KMS-11 (cell line): ENCODE measurements around the gene TRERF1.

Experiments
- H2AFZ ChIP-seq: fragments of 200-600 bp; sonication (generic); 2 replicates; pipeline ENCODE4 v1.6.1; 2016; ENCODE audit warnings: antibody characterized with exemption, mixed run types, low read depth
- H3K27ac ChIP-seq: fragments of 200-600 bp; sonication (generic); 2 replicates; pipeline ENCODE4 v1.6.1; 2016; ENCODE audit warnings: mild to moderate bottlenecking, mixed run types
- H3K27me3 ChIP-seq: fragments of 200-600 bp; sonication (generic); 2 replicates; pipeline ENCODE4 v1.6.1; 2017; ENCODE audit warnings: mild to moderate bottlenecking, low read depth, mixed run types, moderate library complexity; ENCODE audit not compliant: insufficient read depth
- H3K36me3 ChIP-seq: fragments of 200-600 bp; sonication (generic); 2 replicates; pipeline ENCODE4 v1.6.1; 2017; ENCODE audit warnings: mild to moderate bottlenecking, mixed run types; ENCODE audit not compliant: insufficient read depth
- H3K4me1 ChIP-seq: fragments of 200-600 bp; sonication (generic); 2 replicates; pipeline ENCODE4 v1.6.1; 2016; ENCODE audit warnings: mild to moderate bottlenecking, low read depth, mixed run types; ENCODE audit not compliant: poor library complexity, severe bottlenecking
- H3K4me2 ChIP-seq: fragments of 200-600 bp; sonication (generic); 2 replicates; pipeline ENCODE4 v1.7.0; 2016; ENCODE audit warnings: mild to moderate bottlenecking, mixed run types
- H3K4me3 ChIP-seq: fragments of 200-600 bp; sonication (generic); IDR thresholded peaks from 2 replicates; pipeline ENCODE4 v1.6.1; 2017; ENCODE audit warnings: low read depth, low read length, mixed read lengths; ENCODE audit not compliant: insufficient read depth
- H3K79me2 ChIP-seq: fragments of 200-600 bp; sonication (generic); 2 replicates; pipeline ENCODE4 v1.6.1; 2016; ENCODE audit warnings: low read depth, mixed run types; ENCODE audit not compliant: insufficient read depth
- H3K9ac ChIP-seq: fragments of 200-600 bp; sonication (generic); 2 replicates; pipeline ENCODE4 v1.6.1; 2016; ENCODE audit warnings: mild to moderate bottlenecking, mixed run types
- H4K20me1 ChIP-seq: fragments of 200-600 bp; sonication (generic); 2 replicates; pipeline ENCODE4 v1.6.1; 2016; ENCODE audit warnings: mild to moderate bottlenecking, mixed run types; ENCODE audit not compliant: insufficient read depth
- TF ChIP-seq, protein P1 (sequence below): fragments of 200-600 bp; sonication (generic); conservative IDR thresholded peaks from 2 replicates; pipeline ENCODE4 v1.6.1; 2017; ENCODE audit warnings: low read depth, mild to moderate bottlenecking, antibody characterized with exemption, low read length, moderate library complexity, mixed read lengths

TRERF1 gene

DNA sequence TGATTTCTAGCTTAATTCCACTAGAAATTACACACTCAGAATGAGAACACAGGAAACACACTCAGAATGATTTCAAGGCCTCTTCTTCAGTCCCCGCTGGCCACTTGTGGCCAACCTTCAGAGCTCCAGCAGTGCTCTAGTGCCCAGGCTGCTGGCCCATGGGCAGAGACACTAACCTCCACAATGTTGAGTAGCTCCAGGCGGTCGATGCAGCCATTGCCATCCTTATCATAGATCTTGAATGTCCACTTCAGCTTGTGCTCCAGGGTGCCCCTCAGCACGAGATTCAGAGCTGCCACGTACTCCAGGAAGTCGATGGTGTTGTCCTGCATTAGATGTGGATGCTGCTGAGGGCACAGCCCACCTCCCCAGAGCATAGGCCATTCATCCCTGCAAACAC is 263.3 kb downstream of the TRERF1 start:
- Histone ChIP-seq H2AFZ (no peak overlapping the region), H3K4me3 (no peak overlapping the region), H3K4me1 (no peaks in the 10 kb centered on the region), H4K20me1 (no peaks in the 10 kb centered on the region), H3K9ac (no peak overlapping the region), H3K27ac (no peak overlapping the region), H3K36me3 (no peaks in the 10 kb centered on the region), H3K4me2 (no peak overlapping the region), H3K79me2 (no peaks in the 10 kb centered on the region), H3K27me3 (no peaks in the 10 kb centered on the region)
- TF ChIP-seq, protein P1, sequence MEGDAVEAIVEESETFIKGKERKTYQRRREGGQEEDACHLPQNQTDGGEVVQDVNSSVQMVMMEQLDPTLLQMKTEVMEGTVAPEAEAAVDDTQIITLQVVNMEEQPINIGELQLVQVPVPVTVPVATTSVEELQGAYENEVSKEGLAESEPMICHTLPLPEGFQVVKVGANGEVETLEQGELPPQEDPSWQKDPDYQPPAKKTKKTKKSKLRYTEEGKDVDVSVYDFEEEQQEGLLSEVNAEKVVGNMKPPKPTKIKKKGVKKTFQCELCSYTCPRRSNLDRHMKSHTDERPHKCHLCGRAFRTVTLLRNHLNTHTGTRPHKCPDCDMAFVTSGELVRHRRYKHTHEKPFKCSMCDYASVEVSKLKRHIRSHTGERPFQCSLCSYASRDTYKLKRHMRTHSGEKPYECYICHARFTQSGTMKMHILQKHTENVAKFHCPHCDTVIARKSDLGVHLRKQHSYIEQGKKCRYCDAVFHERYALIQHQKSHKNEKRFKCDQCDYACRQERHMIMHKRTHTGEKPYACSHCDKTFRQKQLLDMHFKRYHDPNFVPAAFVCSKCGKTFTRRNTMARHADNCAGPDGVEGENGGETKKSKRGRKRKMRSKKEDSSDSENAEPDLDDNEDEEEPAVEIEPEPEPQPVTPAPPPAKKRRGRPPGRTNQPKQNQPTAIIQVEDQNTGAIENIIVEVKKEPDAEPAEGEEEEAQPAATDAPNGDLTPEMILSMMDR, result no peak

- H3K4me1 ChIP-seq, result no peaks in the 10 kb centered on the region
- no peaks in the 10 kb centered on the region for H3K27me3 ChIP-seq
- H3K36me3 ChIP-seq, result no peaks in the 10 kb centered on the region
- TF ChIP-seq, protein P1, result no peak
- no peaks in the 10 kb centered on the region for H4K20me1 ChIP-seq
- no peak overlapping the region for H3K9ac ChIP-seq
- no peak overlapping the region for H3K4me2 ChIP-seq
- no peak overlapping the region for H3K4me3 ChIP-seq
- H3K79me2 ChIP-seq, result no peaks in the 10 kb centered on the region
- H2AFZ ChIP-seq, result no peak overlapping the region
- H3K27ac ChIP-seq, result no peak overlapping the region
Measured at GRCh38 chr6:42185597-42185996, 266.1 kb downstream of the TRERF1 start.

DNA sequence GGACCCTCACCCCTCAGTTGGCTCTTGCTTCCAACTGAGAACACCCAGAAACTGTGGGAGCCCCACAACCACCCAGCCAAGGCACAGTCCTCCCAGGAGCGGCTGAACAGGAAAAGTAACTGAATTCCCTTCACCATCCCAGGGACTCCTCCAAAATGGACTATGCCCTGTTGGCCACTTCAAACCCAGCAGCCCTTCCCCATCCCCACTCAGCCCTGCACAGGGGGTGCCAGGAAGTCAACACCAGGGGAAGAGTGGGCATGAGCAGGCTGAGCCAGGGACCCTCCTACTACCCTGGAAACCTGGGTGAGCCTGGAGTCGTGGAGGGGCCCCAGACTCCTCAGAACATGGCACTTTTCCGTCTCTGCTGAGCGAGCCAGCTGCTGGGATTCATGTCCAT is 267.3 kb downstream of the TRERF1 start:
- Histone ChIP-seq H3K27me3 (no peaks in the 10 kb centered on the region), H3K27ac (no peak overlapping the region), H3K4me2 (no peak overlapping the region), H3K36me3 (no peaks in the 10 kb centered on the region), H3K9ac (no peak overlapping the region), H2AFZ (no peak overlapping the region), H4K20me1 (no peaks in the 10 kb centered on the region), H3K79me2 (no peaks in the 10 kb centered on the region), H3K4me1 (no peaks in the 10 kb centered on the region), H3K4me3 (no peak overlapping the region)
- TF ChIP-seq, protein P1, result no peak

- H3K4me3 ChIP-seq, result no peak overlapping the region
- H4K20me1 ChIP-seq, result no peaks in the 10 kb centered on the region
- H3K4me1 ChIP-seq, result no peaks in the 10 kb centered on the region
- H3K36me3 ChIP-seq, result no peaks in the 10 kb centered on the region
- no peak overlapping the region for H2AFZ ChIP-seq
- no peak overlapping the region for H3K27ac ChIP-seq
- H3K4me2 ChIP-seq, result no peak overlapping the region
- no peak overlapping the region for H3K9ac ChIP-seq
- no peaks in the 10 kb centered on the region for H3K27me3 ChIP-seq
- no peaks in the 10 kb centered on the region for H3K79me2 ChIP-seq
- TF ChIP-seq, protein P1, result no peak
Measured at GRCh38 chr6:42182101-42182500, 269.6 kb downstream of the TRERF1 start.

DNA sequence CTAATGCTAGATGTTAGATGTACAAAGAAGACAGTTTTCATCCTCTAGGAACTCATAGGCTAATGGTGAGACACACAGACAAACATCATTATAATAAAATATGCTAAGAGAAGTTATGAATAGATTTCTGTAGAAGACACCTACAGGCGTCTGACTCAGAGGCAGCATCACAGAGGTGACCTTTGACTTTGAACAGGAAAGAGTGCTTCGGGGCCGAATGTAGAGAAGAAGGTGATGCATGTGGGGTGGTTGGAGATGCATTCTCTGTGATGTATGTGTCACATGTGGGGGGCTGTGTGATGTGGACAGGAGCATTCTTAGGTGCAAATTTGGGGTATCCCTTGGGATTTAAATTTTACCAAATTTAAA is 271.8 kb downstream of the TRERF1 start:
- Histone ChIP-seq H3K27me3 (no peaks in the 10 kb centered on the region), H2AFZ (no peak overlapping the region), H3K4me3 (no peak overlapping the region), H3K79me2 (no peaks in the 10 kb centered on the region), H3K4me1 (no peaks in the 10 kb centered on the region), H3K27ac (no peak overlapping the region), H4K20me1 (no peaks in the 10 kb centered on the region), H3K9ac (no peak overlapping the region), H3K36me3 (no peaks in the 10 kb centered on the region), H3K4me2 (no peak overlapping the region)
- TF ChIP-seq, protein P1, result no peak
